ENCODE results near the gene USP25.

GRCh38 chr21:15774590-15774989 is 44.8 kb downstream of the USP25 start:
- TF ChIP-seq, protein P1, sequence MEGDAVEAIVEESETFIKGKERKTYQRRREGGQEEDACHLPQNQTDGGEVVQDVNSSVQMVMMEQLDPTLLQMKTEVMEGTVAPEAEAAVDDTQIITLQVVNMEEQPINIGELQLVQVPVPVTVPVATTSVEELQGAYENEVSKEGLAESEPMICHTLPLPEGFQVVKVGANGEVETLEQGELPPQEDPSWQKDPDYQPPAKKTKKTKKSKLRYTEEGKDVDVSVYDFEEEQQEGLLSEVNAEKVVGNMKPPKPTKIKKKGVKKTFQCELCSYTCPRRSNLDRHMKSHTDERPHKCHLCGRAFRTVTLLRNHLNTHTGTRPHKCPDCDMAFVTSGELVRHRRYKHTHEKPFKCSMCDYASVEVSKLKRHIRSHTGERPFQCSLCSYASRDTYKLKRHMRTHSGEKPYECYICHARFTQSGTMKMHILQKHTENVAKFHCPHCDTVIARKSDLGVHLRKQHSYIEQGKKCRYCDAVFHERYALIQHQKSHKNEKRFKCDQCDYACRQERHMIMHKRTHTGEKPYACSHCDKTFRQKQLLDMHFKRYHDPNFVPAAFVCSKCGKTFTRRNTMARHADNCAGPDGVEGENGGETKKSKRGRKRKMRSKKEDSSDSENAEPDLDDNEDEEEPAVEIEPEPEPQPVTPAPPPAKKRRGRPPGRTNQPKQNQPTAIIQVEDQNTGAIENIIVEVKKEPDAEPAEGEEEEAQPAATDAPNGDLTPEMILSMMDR (IDR thresholded peaks at IDR 0.05; ENCODE audit: low read depth, low read length), result no peak
- TF ChIP-seq MAX (IDR thresholded peaks at IDR 0.05; ENCODE audit: low read depth, low read length) (no peak), POLR2A (IDR thresholded peaks at IDR 0.05; ENCODE audit: extremely low read depth, insufficient read length) (no peak), MYC (IDR thresholded peaks at IDR 0.05; ENCODE audit: low read depth, low read length) (no peak)
